Mucosa of descending colon (tissue), 3 donors: Measurements from ENCODE around the gene RNU11. TPM values are rescaled to one million over a fixed set of nuclear protein-coding genes. Genes with fewer than 3 reads are reported as not detected.
"Not testable (repeated sequence)": the region's sequence is repeated elsewhere in the genome, so short reads cannot be mapped to it uniquely, and the experiment has no call there.

Experiments used
- ATAC-seq: fragments of 200-7000 bp; cut with Tn5 transposase; one replicate; pipeline ENCODE4 v1.9.1; 2020; ENCODE audit warnings: mild to moderate bottlenecking, moderate library complexity
- DNase-seq, 3 donors: peaks; one replicate each; pipeline ENCODE4 v3.0.0-alpha.2; 2020
- H3K36me3 ChIP-seq: fragments of 200-600 bp; one replicate; pipeline ENCODE4 v1.8.0; 2021; ENCODE audit warnings: low read depth, mild to moderate bottlenecking
- H3K4me1 ChIP-seq: fragments of 200-600 bp; one replicate; pipeline ENCODE4 v1.8.0; 2021; ENCODE audit warnings: low read depth, mild to moderate bottlenecking
- H3K4me3 ChIP-seq: fragments of 200-600 bp; one replicate; pipeline ENCODE4 v1.8.0; 2021; ENCODE audit warnings: mild to moderate bottlenecking
- H3K9me3 ChIP-seq: fragments of 200-600 bp; one replicate; pipeline ENCODE4 v1.8.0; 2021; ENCODE audit warnings: mild to moderate bottlenecking
- intact Hi-C, 2 donors: fragments of 100-400 bp; cut with DNase I in 1 of 2; cut with micrococcal nuclease in 1 of 2; formaldehyde crosslinking; loops; one replicate each; pipeline versions ENCODE4 v1.11.0 to v1.11.1; 2022; cut with DNase I, micrococcal nuclease
- total RNA-seq, 3 donors: library from RNA; stranded (reverse); fragmentation: NEBNext Ultra II Directional in 2 of 3; extraction: Animal tissue kit (Norgen Biotek cat#: 25700) in 2 of 3; gene quantifications; one replicate each; pipeline versions ENCODE4 v1.2.1 to v1.2.4, GENCODE V29; 2021 to 2023
- TF ChIP-seq, protein P1 (sequence below): fragments of 200-600 bp; IDR thresholded peaks from one replicate; pipeline ENCODE4 v1.8.0; 2022; ENCODE audit warnings: antibody characterized with exemption, mild to moderate bottlenecking
- donor health status: DM: no; HTN: no; CAD: no; lungs with moderate emphysema.
- donor health status: DM: no; HTN: no; CAD: no.
- donor health status: DM: no; HTN: yes; CAD: no.

The RNU11 gene
- total RNA-seq, 3 donors from 2014 or later = not detected

DNA sequence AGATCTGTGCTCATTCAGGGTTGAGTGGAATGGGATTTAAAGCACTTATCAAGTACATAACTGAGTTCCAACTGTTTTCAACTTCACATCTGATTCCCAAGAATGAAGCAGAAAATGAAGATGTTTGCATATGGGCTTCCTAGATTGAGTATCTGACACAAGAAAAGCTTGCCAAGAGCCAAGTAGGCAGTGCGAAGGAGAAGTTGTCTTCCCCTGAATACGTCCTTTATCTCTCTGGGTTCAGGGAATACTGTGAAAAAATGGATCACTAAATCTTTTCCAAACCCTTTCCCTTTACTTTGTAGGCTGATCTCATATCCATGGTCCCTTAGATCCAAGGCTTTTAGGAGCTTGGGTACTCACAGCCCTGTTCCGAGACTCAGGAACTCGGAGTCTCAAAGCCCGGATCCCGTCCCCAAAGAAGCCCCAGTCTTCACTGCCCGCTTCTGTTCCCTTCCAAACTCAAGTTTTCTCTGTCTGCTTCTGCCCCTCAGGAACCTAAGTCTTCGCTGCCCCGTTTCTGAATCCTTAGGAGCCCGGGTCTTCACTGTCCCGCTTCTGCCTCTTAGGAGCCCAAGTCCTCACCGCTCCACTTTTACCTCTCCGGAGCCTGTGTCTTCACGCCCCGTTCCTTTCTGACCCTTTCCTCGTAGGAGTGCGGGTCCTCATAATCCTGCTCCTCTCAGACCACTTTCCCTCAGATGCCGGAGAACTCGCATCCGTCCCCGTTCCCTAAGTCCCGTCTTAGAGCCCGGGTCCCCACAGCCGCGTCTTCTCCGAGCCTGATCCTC is 6.1 kb upstream of the RNU11 start:
- peak overlapping the region; percentile 83 for H3K4me3 ChIP-seq
- TF ChIP-seq, protein P1, sequence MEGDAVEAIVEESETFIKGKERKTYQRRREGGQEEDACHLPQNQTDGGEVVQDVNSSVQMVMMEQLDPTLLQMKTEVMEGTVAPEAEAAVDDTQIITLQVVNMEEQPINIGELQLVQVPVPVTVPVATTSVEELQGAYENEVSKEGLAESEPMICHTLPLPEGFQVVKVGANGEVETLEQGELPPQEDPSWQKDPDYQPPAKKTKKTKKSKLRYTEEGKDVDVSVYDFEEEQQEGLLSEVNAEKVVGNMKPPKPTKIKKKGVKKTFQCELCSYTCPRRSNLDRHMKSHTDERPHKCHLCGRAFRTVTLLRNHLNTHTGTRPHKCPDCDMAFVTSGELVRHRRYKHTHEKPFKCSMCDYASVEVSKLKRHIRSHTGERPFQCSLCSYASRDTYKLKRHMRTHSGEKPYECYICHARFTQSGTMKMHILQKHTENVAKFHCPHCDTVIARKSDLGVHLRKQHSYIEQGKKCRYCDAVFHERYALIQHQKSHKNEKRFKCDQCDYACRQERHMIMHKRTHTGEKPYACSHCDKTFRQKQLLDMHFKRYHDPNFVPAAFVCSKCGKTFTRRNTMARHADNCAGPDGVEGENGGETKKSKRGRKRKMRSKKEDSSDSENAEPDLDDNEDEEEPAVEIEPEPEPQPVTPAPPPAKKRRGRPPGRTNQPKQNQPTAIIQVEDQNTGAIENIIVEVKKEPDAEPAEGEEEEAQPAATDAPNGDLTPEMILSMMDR = no peak
- H3K9me3 ChIP-seq = no peaks in the 10 kb centered on the region
- ATAC-seq (peak; percentile 36), DNase-seq (no peak)
- no peaks in the 10 kb centered on the region for H3K36me3 ChIP-seq
- peaks cover 28% of the 10 kb centered on the region for H3K4me1 ChIP-seq
- intact Hi-C loops = no loop called here

- TF ChIP-seq, protein P1 = peak; percentile 34
- DNase-seq = peak; percentile 94 to 97 (median 95)
- Histone ChIP-seq H3K4me1 (peaks cover 31% of the 10 kb centered on the region), H3K4me3 (peak within 1 kb of the TSS; percentile 83), H3K36me3 (no peaks in the 10 kb centered on the region), H3K9me3 (no peaks in the 10 kb centered on the region)
- ATAC-seq = peak; percentile 96
- intact Hi-C loops = no loop called here
Measured at GRCh38 chr1:28642847-28643635, 5.4 kb upstream of the RNU11 start, which contains the start of gene TAF12. TSS of gene TAF12 (minus strand) at chr1:28643067. CDS start at chr1:28622081, 20,986 bp downstream.

DNA sequence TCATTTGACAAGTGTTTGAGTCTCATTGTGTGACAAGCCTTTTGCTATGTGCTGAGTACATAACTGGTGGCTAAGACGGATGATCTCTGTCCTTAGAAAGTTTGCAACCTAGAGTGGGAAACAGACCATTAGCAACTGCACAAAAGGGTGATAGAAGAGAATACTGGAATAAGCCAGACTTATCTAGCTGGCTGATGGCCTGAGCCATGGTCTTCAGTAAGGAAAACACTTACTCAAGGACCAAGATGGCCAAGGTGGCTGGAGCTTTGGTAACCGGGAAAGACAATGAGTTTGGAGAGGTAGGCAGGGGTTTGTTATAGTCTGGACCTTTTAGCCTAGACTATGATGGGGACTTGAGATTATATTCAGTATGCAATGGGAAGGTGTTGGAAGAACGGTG is 3.9 kb upstream of the RNU11 start:
- intact Hi-C loops = no loop called here
- DNase-seq = no peak
- H3K4me1 ChIP-seq = peaks cover 36% of the 10 kb centered on the region
- TF ChIP-seq, protein P1 = no peak
- no peak for ATAC-seq
- H3K36me3 ChIP-seq = no peaks in the 10 kb centered on the region
- H3K9me3 ChIP-seq = no peaks in the 10 kb centered on the region
- H3K4me3 ChIP-seq = no peak overlapping the region

DNA sequence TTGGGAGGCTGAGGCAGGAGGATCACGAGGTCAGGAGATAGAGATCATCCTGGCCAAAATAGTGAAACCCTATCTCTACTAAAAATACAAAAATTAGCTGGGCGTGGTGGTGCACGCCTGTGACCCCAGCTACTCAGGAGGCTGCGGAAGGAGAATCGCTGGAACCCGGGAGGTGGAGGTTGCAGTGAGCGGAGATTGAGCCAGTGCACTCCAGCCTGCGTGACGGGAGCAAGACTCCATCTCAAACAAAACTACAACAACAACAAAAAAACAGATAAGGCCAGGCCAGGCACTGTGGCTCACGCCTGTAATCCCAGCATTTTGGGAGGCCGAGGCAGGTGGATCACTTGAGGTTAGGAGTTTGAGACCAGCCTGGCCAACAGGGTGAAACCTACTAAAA is 3.0 kb upstream of the RNU11 start:
- H3K4me3 ChIP-seq, H3K9me3 ChIP-seq, H3K36me3 ChIP-seq, DNase-seq, ATAC-seq, intact Hi-C loops: not testable (repeated sequence)
- H3K4me1 ChIP-seq = peaks cover 36% of the 10 kb centered on the region

DNA sequence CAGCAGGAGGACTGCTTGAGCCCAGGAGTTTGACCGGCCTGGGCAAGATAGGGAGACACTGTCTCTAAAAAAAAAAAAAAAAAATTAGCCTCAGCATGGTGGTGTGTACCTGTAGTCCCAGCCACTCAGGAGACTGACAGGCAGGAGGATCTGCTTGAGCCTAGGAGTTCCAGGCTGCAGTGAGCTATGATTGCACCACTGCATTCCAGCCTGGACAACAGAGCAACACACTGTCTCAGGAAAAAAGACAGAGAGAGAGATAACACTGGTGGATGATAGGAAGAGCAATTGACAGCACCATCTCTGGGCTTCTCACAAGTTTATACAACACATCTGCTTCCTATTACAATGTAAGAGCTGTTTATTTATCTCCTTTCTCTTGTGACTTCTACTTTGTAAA is 2.4 kb upstream of the RNU11 start:
- H3K36me3 ChIP-seq = no peaks in the 10 kb centered on the region
- H3K9me3 ChIP-seq = no peaks in the 10 kb centered on the region
- H3K4me3 ChIP-seq = no peak overlapping the region
- ATAC-seq (no peak), DNase-seq (no peak)
- TF ChIP-seq, protein P1 = no peak
- intact Hi-C loops = no loop called here
- H3K4me1 ChIP-seq = peaks cover 33% of the 10 kb centered on the region

DNA sequence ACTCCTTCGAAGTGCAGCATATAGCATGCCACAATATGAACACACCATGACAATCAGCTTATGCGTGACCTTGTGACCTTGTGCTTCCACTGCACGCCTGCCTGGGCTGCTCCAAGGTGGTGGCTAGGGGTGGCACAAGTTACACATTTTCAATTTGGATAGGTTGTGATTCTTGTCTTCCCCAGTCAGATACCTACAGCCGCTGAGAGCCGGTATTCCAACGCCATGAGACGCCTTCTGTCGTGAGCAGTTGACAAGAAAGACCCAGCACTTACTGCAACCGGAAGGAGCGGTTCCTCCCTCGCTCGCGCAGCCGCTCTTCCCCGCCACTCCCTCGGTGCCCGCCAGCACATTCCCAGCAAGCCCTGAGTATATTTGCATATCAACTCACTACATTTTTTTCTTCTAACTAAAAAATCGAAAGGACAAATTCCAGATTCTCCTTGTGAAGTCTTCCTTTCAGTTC is 359 bp upstream of the RNU11 start:
- TF ChIP-seq, protein P1 = no peak
- no peaks in the 10 kb centered on the region for H3K9me3 ChIP-seq
- peak; percentile 89 to 97 (median 92) for DNase-seq
- peaks cover 21% of the 10 kb centered on the region for H3K4me1 ChIP-seq
- peak overlapping the region; percentile 11 for H3K4me3 ChIP-seq
- ATAC-seq = peak; percentile 92
- no peaks in the 10 kb centered on the region for H3K36me3 ChIP-seq
- intact Hi-C loops = no loop called here

DNA sequence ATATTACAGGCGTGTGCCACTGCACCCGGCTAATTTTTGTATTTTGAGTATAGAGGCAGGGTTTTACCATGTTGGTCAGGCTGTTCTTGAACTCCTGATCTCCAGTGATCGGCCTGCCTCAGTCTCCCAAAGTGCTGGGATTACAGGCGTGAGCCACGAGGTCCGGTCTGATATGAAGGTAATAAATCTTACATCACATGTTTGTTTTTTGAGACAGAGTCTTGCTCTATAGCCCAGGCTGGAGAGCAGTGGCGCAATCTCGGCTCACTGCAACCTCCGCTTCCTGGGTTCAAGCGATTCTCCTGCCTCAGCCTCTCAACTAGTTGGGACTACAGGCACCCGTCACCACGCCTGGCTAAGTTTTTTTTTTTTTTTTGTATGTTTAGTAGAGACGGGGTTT is 4.7 kb downstream of the RNU11 start:
- peaks cover 10% of the 10 kb centered on the region for H3K4me1 ChIP-seq
- DNase-seq, H3K36me3 ChIP-seq, ATAC-seq, H3K4me3 ChIP-seq, intact Hi-C loops, H3K9me3 ChIP-seq: not testable (repeated sequence)

DNA sequence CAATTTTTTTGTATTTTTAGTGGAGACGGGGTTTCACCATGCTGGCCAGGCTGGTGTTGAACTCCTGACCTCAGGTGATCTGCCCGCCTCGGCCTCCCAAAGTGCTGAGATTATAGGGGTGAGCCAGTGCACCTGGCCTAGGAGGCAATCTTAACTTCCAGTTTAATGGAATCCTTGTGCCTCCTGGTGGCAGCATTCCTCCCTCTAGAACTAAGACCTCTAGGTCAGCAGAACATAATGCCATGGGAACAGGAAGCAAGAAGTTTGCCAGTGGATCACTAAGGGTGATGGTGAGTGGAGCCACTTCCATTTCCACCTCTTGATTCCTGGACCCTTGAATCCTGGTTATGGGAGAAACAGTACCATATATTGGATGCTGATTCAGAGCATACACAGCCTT is 5.5 kb downstream of the RNU11 start:
- H3K36me3 ChIP-seq, H3K9me3 ChIP-seq, H3K4me3 ChIP-seq, intact Hi-C loops: not testable (repeated sequence)
- peaks cover 10% of the 10 kb centered on the region for H3K4me1 ChIP-seq
- ATAC-seq = peak; percentile 51
- peak in 1 of 3 donors; percentile 71 for DNase-seq
